Measurements from ENCODE around the gene IRX3.

Gene IRX3

GRCh38 chr16:54242199-54242598 is 44.4 kb downstream of the IRX3 start:
- TF ChIP-seq CTCF (IDR thresholded peaks at IDR 0.05; ENCODE audit: low read depth, low read length): no peak
- H3K4me3 ChIP-seq (ENCODE audit: low read depth, low read length): no peak overlapping the region

GRCh38 chr16:54241525-54241924 is 45.1 kb downstream of the IRX3 start:
- H3K4me3 ChIP-seq (ENCODE audit: low read depth, low read length): no peak overlapping the region
- TF ChIP-seq CTCF (IDR thresholded peaks at IDR 0.05; ENCODE audit: low read depth, low read length): no peak

GRCh38 chr16:54240271-54241129 is 46.1 kb downstream of the IRX3 start:
- TF ChIP-seq CTCF (IDR thresholded peaks at IDR 0.05; ENCODE audit: low read depth, low read length): no peak
- no peak overlapping the region for H3K4me3 ChIP-seq (ENCODE audit: low read depth, low read length)

GRCh38 chr16:54239456-54239855 is 47.1 kb downstream of the IRX3 start:
- TF ChIP-seq CTCF (IDR thresholded peaks at IDR 0.05; ENCODE audit: low read depth, low read length): no peak
- H3K4me3 ChIP-seq (ENCODE audit: low read depth, low read length): no peak overlapping the region

- H3K4me3 ChIP-seq (ENCODE audit: low read depth, low read length): no peak overlapping the region
- no peak for TF ChIP-seq CTCF (IDR thresholded peaks at IDR 0.05; ENCODE audit: low read depth, low read length)
Observed at GRCh38 chr16:54236773-54237172, 49.8 kb downstream of the IRX3 start.

- TF ChIP-seq CTCF (IDR thresholded peaks at IDR 0.05; ENCODE audit: low read depth, low read length): no peak
- H3K4me3 ChIP-seq (ENCODE audit: low read depth, low read length): no peak overlapping the region
Observed at GRCh38 chr16:54233615-54234014, 53.0 kb downstream of the IRX3 start.

Measured in WI38 (cell line).